T-helper 1 cell treated with Interleukin-12 subunit alpha and Interleukin-12 subunit beta and Interleukin-4 antibody, amounts not matched to agents 30 μg/mL and 1 μg/mL, for 36 hours (primary cell): ENCODE results near the gene LIN7C.

Experiments used
- H3K27ac Mint-ChIP-seq: one replicate; pipeline ENCODE4 v1.8.0; 2021; ENCODE audit warnings: mild to moderate bottlenecking, mixed read lengths
- H3K27me3 Mint-ChIP-seq: one replicate; pipeline ENCODE4 v1.8.0; 2021; ENCODE audit warnings: low read depth, mixed read lengths
- H3K36me3 Mint-ChIP-seq: one replicate; pipeline ENCODE4 v1.8.0; 2021; ENCODE audit warnings: low read depth, mixed read lengths
- H3K4me1 Mint-ChIP-seq: one replicate; pipeline ENCODE4 v1.8.0; 2021; ENCODE audit warnings: low read depth, mixed read lengths
- H3K4me3 Mint-ChIP-seq: one replicate; pipeline ENCODE4 v1.8.0; 2021; ENCODE audit warnings: mild to moderate bottlenecking, moderate library complexity, mixed read lengths
- H3K9me3 Mint-ChIP-seq: one replicate; pipeline ENCODE4 v1.8.0; 2021; ENCODE audit warnings: mixed read lengths

Gene LIN7C, protein sequence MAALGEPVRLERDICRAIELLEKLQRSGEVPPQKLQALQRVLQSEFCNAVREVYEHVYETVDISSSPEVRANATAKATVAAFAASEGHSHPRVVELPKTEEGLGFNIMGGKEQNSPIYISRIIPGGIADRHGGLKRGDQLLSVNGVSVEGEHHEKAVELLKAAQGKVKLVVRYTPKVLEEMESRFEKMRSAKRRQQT

DNA sequence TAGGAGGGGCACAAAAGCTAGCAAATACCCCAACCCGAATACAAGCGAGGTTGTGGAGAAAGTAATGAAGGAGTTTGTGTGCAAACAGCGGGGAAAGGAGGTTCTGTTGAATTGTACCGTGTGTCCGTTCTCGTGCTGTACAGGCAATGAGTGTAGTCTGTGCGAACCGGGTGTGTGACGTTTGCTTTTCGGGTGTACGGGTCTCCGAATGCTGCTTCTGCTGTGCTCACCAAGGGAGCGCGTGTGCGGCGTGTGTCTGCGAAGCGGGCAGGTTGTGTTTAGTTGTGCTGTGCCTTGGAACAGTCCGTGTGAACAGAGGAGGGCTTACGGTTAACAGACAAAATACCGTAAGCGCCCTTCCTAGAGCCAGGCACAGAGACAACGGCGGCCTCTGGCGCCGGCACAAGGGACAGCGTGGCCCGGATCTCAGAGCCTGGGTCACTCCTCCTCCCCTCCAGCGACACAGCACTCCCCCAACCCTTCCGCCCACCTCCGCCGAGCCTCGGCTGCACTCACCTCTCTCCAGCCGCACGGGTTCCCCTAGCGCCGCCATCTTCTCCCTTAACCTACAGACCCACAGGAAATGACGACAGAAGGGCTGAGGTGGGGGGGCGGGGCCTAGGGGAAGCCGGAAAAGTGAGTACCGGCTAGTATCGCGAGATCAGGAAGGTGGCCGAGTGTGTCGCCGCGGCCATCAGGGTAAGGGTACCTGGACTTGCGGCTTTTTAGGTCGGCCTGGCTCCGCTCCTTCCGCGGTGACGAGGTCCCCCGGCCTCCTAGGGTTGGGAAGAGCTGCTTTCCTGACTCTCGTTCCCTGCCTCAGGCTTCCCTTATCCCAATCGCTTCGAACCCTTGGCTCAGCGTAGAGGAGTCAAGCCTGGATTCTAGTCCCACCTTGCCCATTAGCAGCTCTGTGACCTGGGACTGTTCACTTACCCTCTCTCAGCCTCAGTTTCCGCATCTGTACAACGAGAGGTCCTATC is at the start of gene LIN7C:
LIN7C (minus strand) TSS at position 570 of the 983 bp plus-strand sequence; CDS start at position 553, 17 bp downstream.
- Mint-ChIP-seq H3K9me3 (no peaks in the 10 kb centered on the region), H3K27me3 (no peaks in the 10 kb centered on the region), H3K4me1 (peaks cover 26% of the 10 kb centered on the region), H3K36me3 (peaks cover 8% of the 10 kb centered on the region), H3K4me3 (peak within 1 kb of the TSS; percentile 100), H3K27ac (peak within 1 kb of the TSS; percentile 100)

DNA sequence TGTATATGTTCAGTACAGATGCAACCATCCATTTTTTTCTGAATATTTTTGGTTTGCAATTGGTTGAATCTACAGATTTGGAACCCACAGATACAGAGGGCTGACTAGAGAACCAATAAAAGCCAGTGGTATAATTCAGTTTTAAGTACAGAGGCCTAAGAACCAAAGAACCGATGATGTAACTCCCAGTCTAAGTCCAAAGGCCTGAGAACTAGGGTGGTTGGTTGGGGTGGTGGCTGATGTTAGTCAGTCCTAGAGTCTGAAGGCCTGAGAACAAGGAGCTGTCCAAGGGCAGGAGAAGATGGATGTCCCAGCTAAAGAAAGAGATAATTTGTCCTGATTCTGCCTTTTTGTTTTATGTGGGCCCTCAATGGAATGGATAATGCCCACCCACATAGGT is 48.7 kb upstream of the LIN7C start:
- H3K27me3 Mint-ChIP-seq, result no peaks in the 10 kb centered on the region
- H3K36me3 Mint-ChIP-seq, result no peaks in the 10 kb centered on the region
- H3K9me3 Mint-ChIP-seq, result no peaks in the 10 kb centered on the region
- no peaks in the 10 kb centered on the region for H3K4me1 Mint-ChIP-seq
- H3K27ac Mint-ChIP-seq, result no peak overlapping the region
- no peak overlapping the region for H3K4me3 Mint-ChIP-seq

DNA sequence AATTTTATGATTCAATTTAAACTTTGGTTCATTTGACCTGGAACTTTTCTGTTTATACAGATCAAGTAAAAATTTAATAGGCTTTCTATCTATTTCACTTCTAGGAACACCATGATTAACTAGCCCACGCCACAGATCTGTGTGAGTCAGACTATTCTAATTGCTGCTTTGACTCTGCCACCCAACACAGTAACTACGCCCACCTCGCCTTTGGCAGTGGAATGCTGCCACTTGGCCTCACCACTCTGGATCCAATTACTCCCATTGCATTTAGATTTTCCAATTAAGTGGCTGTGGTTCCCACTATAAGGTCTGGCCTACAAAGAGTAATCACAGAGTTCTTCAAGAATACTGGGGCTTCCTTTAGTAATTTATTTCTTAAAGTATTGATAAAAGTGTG is 46.6 kb upstream of the LIN7C start:
- Mint-ChIP-seq H3K4me3 (no peak overlapping the region), H3K4me1 (no peaks in the 10 kb centered on the region), H3K36me3 (no peaks in the 10 kb centered on the region), H3K9me3 (no peaks in the 10 kb centered on the region), H3K27me3 (no peaks in the 10 kb centered on the region), H3K27ac (no peak overlapping the region)

DNA sequence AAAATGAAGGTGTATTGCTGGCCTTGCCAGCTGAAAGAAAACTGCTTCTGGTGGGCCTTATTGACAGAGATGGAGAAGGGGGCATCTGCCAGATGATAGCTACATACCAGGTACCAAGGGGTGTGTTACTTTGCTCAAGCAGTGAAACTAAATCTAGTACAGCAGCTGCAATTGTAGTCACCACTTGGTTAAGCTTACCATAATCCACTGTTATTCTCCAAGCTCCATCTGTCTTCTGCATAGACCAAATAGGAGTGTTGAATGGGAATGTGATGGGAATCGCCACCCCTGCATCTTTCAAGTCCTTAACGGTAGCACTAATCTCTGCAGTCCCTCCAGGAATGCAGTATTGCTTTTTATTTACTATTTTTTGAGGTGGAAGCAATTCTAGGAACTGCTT is 45.8 kb upstream of the LIN7C start:
- Mint-ChIP-seq H3K36me3 (no peaks in the 10 kb centered on the region), H3K4me1 (no peaks in the 10 kb centered on the region), H3K9me3 (no peaks in the 10 kb centered on the region), H3K27me3 (no peaks in the 10 kb centered on the region), H3K27ac (no peak overlapping the region), H3K4me3 (no peak overlapping the region)

DNA sequence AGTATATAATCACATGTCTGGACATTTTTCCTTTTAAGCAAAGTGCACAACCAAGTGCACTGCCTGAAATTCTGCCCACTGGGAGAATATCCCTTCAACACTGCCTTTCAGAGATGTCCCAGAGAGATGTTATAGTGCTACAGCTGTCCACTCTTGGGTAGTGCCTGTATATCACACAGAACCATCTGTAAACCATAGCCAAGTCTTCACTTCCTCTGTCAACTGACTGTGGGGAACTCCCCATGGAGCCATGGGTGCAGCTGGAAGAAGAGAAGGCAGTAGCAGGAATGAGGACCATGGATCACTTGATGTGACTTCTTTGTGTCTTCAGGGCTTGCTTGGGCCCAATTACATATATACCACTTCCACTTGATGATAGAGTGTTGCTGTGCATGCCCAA is 44.6 kb upstream of the LIN7C start:
- Mint-ChIP-seq H3K36me3 (no peaks in the 10 kb centered on the region), H3K9me3 (no peaks in the 10 kb centered on the region), H3K4me3 (no peak overlapping the region), H3K27me3 (no peaks in the 10 kb centered on the region), H3K4me1 (no peaks in the 10 kb centered on the region), H3K27ac (no peak overlapping the region)

DNA sequence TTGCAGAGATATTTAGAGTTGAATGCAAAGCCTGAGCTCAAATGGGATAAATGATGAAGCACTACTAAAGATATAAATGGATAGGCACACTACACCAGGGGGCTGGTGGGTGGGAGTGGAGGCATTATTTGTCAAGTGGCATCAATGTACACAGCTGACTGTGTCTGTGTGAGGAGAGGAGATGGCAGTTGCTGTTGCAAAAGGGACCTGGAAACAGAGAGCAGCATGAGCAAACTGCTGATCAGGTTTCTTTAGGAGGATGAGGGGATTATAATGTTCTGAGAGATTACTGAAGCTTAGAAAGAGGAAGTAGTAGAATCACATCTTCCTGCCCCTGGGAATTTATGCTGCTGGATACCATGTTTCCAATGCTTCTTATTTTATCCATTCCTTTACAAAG is 39.4 kb upstream of the LIN7C start:
- Mint-ChIP-seq H3K27me3 (no peaks in the 10 kb centered on the region), H3K4me3 (no peak overlapping the region), H3K4me1 (no peaks in the 10 kb centered on the region), H3K27ac (no peak overlapping the region), H3K36me3 (no peaks in the 10 kb centered on the region), H3K9me3 (no peaks in the 10 kb centered on the region)

DNA sequence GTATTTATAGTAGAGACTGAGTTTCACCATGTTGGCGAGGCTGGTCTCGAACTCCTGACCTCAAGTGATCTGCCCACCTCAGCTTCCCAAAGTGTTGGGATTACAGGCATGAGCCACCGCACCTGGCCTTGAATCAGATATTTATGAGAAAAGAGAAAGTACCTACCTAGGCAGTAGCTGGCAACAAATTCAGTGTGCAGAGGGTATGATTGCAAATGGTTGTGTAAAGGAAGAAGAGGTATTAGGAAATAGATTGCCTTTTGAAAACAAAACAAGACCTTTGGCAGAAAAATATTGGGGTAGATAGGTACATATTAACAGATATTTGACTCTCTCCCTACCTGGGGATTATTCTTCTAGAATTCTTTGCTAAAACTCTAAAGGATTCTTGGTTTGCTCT is 38.5 kb upstream of the LIN7C start:
- Mint-ChIP-seq H3K27me3 (no peaks in the 10 kb centered on the region), H3K4me3 (no peak overlapping the region), H3K4me1 (no peaks in the 10 kb centered on the region), H3K9me3 (no peaks in the 10 kb centered on the region), H3K36me3 (no peaks in the 10 kb centered on the region), H3K27ac (no peak overlapping the region)

DNA sequence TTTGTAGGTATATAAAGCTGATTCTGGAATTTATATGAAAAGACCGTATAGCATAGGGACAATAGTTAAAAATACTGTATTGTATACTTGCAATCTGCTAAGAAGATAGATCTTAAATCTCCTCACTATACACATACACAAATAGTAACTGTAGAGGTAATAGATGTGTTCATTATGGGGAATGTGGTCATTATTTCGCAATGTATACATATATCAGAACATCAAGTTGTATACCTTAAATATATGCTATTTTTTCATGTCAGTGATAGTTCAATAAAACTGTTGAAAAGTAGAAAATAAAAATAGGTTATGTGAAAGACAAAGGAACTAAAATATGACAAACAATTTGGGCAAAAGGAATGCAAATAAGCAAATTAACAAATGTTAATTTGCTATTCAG is 35.2 kb upstream of the LIN7C start:
- Mint-ChIP-seq H3K36me3 (no peaks in the 10 kb centered on the region), H3K4me3 (no peak overlapping the region), H3K27me3 (no peaks in the 10 kb centered on the region), H3K9me3 (no peaks in the 10 kb centered on the region), H3K27ac (no peak overlapping the region), H3K4me1 (no peaks in the 10 kb centered on the region)

DNA sequence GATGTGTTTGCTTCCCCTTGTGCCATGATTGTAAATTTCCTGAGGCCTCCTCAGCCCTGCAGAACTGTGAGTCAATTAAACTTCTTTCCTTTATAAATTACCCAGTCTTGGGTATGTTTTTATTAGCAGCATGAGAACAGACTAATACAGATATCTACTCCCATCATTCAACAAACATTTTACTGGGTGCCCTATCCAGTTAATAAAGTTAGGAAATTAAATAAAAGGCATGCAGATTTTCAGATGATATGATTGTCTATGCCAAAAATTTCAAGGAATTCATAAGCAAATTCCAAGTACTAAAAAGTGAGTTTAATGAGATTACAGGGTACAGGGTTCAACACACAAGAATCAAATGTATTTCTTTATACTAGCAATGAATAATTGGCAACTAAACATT is 33.5 kb upstream of the LIN7C start:
- Mint-ChIP-seq H3K27me3 (no peaks in the 10 kb centered on the region), H3K36me3 (no peaks in the 10 kb centered on the region), H3K27ac (no peak overlapping the region), H3K9me3 (no peaks in the 10 kb centered on the region), H3K4me3 (no peak overlapping the region), H3K4me1 (no peaks in the 10 kb centered on the region)

DNA sequence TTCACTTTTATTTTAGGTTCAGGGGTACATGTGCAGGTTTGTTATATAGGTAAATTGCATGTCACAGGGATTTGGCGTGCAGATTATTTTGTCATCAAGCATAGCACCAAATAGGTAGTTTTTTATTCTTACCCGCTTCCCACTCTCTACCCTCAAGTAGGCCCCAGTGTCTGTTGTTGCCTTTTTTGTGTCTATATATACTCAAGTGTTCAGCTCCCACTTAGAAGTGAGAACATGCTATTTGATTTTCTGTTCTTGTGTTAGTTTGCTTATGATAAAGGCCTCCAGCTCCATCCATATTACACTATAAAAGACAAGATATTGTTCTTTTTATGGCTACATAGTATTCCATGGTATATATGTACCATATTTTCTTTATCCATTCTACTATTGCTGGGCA is 28.5 kb upstream of the LIN7C start:
- Mint-ChIP-seq H3K9me3 (no peaks in the 10 kb centered on the region), H3K27ac (no peak overlapping the region), H3K27me3 (no peaks in the 10 kb centered on the region), H3K4me1 (no peaks in the 10 kb centered on the region), H3K36me3 (no peaks in the 10 kb centered on the region), H3K4me3 (no peak overlapping the region)

DNA sequence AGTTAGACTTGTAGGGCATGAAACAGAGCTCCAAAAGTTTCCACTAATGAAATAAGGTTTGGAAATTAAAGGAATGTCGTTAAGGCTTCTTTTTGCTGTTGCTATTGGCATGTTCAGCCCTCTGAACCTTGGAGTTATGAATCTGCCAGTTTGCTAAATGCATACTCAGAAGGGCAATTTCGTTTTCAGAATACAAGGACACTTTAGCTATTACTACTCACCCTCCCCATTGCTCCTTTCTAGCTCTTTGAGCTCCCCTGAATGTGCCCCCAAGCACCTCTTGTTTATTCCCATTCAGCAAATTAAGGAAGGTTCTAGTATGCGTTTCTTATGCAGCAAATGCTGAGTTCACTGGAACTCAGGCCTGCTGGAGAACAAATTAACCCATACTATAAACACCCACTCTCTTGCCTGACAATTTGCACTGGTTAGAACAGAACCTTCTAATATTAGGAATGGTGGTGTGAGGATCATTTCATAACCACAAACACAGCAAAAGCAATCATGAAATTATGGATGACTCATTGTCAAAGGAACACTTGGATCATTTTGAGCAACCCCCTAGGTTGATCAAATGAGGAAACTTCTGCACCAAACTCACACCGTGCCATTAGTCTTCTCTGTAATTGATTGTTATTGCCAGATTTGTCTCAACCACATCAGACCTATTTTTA is 26.2 kb upstream of the LIN7C start:
- Mint-ChIP-seq H3K4me1 (no peaks in the 10 kb centered on the region), H3K27me3 (no peaks in the 10 kb centered on the region), H3K9me3 (no peaks in the 10 kb centered on the region), H3K4me3 (no peak overlapping the region), H3K36me3 (no peaks in the 10 kb centered on the region), H3K27ac (no peak overlapping the region)

DNA sequence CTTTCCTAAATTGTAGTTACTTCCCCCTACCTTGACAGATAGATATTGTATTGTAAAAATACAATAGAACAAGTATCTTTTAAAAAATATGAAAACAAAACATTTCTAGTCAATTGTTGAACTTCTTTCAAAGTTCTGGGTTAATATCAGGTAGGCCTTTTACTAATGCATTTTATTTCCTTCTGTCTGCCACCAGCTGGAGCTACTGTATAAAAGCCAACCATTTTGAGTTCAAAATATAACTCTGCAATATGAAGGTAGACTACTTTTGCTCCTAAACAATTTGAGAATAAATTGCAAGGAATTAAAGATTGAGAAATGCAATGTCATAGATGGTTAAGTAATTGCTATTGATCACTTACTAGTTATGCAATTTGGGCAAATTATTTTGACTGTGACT is 22.1 kb upstream of the LIN7C start:
- no peak overlapping the region for H3K27ac Mint-ChIP-seq
- no peaks in the 10 kb centered on the region for H3K9me3 Mint-ChIP-seq
- H3K36me3 Mint-ChIP-seq, result no peaks in the 10 kb centered on the region
- H3K4me3 Mint-ChIP-seq, result no peak overlapping the region
- no peaks in the 10 kb centered on the region for H3K27me3 Mint-ChIP-seq
- H3K4me1 Mint-ChIP-seq, result no peaks in the 10 kb centered on the region

DNA sequence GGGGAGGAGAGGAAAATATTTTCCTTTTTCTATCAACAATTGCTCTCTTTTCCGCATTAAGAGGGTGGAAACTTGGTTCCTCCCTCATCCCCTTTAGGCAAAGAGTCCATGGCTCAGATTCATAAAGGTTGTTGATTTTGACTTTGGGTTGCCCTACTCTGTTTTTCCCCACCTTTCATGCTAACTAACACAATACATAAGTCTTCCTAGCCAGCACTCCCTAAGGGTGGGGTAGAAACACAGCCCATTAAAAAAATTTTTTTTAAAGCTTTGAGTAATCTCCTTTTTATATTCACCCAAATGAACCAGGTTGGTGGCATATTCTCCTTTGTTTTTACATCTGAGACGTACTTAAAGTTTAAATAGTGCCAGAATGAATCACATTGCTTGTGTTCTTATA is 20.0 kb upstream of the LIN7C start:
- H3K4me1 Mint-ChIP-seq, result no peaks in the 10 kb centered on the region
- H3K36me3 Mint-ChIP-seq, result no peaks in the 10 kb centered on the region
- no peak overlapping the region for H3K4me3 Mint-ChIP-seq
- H3K27ac Mint-ChIP-seq, result no peak overlapping the region
- no peaks in the 10 kb centered on the region for H3K9me3 Mint-ChIP-seq
- H3K27me3 Mint-ChIP-seq, result no peaks in the 10 kb centered on the region

DNA sequence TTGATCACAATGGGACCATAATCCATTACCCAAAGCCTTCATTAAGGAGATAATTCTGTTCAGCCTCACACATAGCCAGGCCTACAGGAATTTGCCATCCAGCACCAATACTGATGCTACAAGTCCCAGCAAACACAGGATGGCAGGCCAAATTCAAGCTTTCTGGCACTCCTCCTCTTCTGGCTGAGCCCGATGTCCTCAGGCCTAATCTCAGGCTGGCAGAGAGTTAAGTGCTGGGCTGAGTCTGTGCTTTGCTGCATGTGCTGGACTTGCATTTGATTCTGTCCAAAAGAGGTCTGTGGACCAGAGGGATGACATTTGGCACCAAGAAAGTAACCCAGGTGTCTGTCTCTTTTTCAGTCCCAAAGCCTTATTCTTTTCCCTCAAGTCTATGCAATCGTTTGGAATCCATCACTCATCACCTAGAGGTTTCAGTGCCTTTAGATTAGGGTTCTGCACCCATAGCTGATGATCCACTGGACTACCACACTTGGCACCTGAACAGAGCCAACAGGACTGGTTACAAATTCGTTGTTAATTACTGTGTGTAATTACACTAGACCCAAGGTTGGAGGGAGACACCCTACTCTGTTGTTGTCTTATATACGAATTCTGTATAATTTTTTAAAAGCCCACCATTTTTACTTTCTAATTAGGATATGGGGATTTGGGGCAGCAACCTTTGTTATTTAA is 19.4 kb upstream of the LIN7C start:
- H3K27me3 Mint-ChIP-seq, result no peaks in the 10 kb centered on the region
- H3K9me3 Mint-ChIP-seq, result no peaks in the 10 kb centered on the region
- no peak overlapping the region for H3K4me3 Mint-ChIP-seq
- H3K4me1 Mint-ChIP-seq, result no peaks in the 10 kb centered on the region
- no peak overlapping the region for H3K27ac Mint-ChIP-seq
- no peaks in the 10 kb centered on the region for H3K36me3 Mint-ChIP-seq
